ENCODE measurements around the gene GANC.

- TF ChIP-seq CTCF (IDR thresholded peaks at IDR 0.05; ENCODE audit: insufficient read depth, low read depth, low read length) (no peak), EZH2 (IDR thresholded peaks at IDR 0.05; ENCODE audit: insufficient read depth, low read length) (no peak)
Observed at GRCh38 chr15:42286445-42287029, 13.5 kb downstream of the GANC start.
